GM12878 (cell line): ENCODE measurements around the gene ITGA8.

Source experiments
- CTCF ChIP-seq, 3 experiments: IDR thresholded peaks in 2 of 3; conservative IDR thresholded peaks in 1 of 3; 2 replicates each; pipeline ENCODE4 v1.5.1; 2011; ENCODE audit warnings: low read depth in 3 of 3, low read length in 3 of 3, mild to moderate bottlenecking in 3 of 3, control low read depth in 2 of 3, moderate library complexity in 2 of 3, inconsistent platforms in 1 of 3, mixed read lengths in 1 of 3; ENCODE audit not compliant: control insufficient read depth in 2 of 3, insufficient read depth in 1 of 3; ENCODE audit errors: extremely low read depth in 1 of 3
- NR2C2 ChIP-seq: IDR thresholded peaks from 2 replicates; pipeline ENCODE4 v1.6.1; 2011; ENCODE audit warnings: borderline replicate concordance, low read depth; ENCODE audit not compliant: control insufficient read depth, insufficient read length
- STAT3 ChIP-seq: IDR thresholded peaks from 2 replicates; pipeline ENCODE4 v1.6.1; 2011; ENCODE audit warnings: low read depth, low read length, improper control_type of control experiment
- ZBTB33 ChIP-seq: fragments of 450-650 bp; IDR thresholded peaks from 2 replicates; pipeline ENCODE4 v1.6.1; 2017; ENCODE audit warnings: mild to moderate bottlenecking

- TF ChIP-seq STAT3 (no peak), NR2C2 (no peak), ZBTB33 (no peak), CTCF (IDR thresholded peaks at IDR 0.05 in 2 of 3, conservative IDR thresholded peaks at IDR 0.05 in 1 of 3; ENCODE audit: control insufficient read depth in 2 of 3, extremely low read depth in 1 of 3, insufficient read depth in 1 of 3, low read depth in 3 of 3, low read length in 3 of 3) (no peak)
Measured at GRCh38 chr10:15719049-15719898, 448 bp downstream of the ITGA8 start.
